BLaER1 treated with 17β-estradiol and CSF1 and Interleukin-3, amounts not matched to agents 10 nM and 100 nM (cell line): ENCODE data around the gene CD164L2.

Source experiments
- H3K27ac ChIP-seq, 11 experiments: shearing (Covaris generic); formaldehyde crosslinking; 2 replicates each; pipeline ENCODE4 v1.8.1; 2022
- H3K27me3 ChIP-seq, 11 experiments: shearing (Covaris generic); formaldehyde crosslinking; 2 replicates each; pipeline ENCODE4 v1.8.1; 2022
- H3K36me3 ChIP-seq, 11 experiments: shearing (Covaris generic); formaldehyde crosslinking; 2 replicates each; pipeline ENCODE4 v1.8.1; 2022
- H3K4me1 ChIP-seq, 10 experiments: shearing (Covaris generic); formaldehyde crosslinking; 2 replicates each; pipeline ENCODE4 v1.8.1; 2022
- H3K4me2 ChIP-seq, 11 experiments: shearing (Covaris generic); formaldehyde crosslinking; 2 replicates each; pipeline ENCODE4 v1.8.1; 2022
- H3K4me3 ChIP-seq, 10 experiments: shearing (Covaris generic); formaldehyde crosslinking; 2 replicates each; pipeline ENCODE4 v1.8.1; 2022
- H3K9ac ChIP-seq, 11 experiments: shearing (Covaris generic); formaldehyde crosslinking; 2 replicates each; pipeline ENCODE4 v1.8.1; 2022
- H3K9me3 ChIP-seq, 11 experiments: shearing (Covaris generic); formaldehyde crosslinking; replicated peaks in 1 of 11; 2 replicates each; pipeline ENCODE4 v1.8.1; 2022
- H4K20me1 ChIP-seq, 11 experiments: shearing (Covaris generic); formaldehyde crosslinking; 2 replicates each; pipeline ENCODE4 v1.8.1; 2022
- Cebpa-rat ChIP-seq, 11 experiments: shearing (Covaris generic); IDR thresholded peaks; 2 replicates each; pipeline ENCODE4 v1.8.1; 2022

CD164L2 gene

GRCh38 chr1:27330786-27331185 lies 52.3 kb downstream of the CD164L2 start:
- Histone ChIP-seq H3K27me3 (no peaks in the 10 kb centered on the region), H3K4me3 (no peak overlapping the region), H4K20me1 (peaks cover 11 to 72% (median 40%) of the 10 kb centered on the region in 11 experiments; a peak in 18 of 22 replicates), H3K4me2 (peak overlapping the region in 1 of 11 experiments; percentile 72; a peak in 1 of 22 replicates), H3K4me1 (peaks cover 7 to 59% (median 36%) of the 10 kb centered on the region in 10 experiments; a peak in 17 of 20 replicates), H3K9ac (peak overlapping the region in 5 of 11 experiments; percentile 2 to 38 (median 26); a peak in 4 of 22 replicates), H3K9me3 (no peaks in the 10 kb centered on the region), H3K27ac (peak overlapping the region in 2 of 11 experiments; percentile 14 to 30; a peak in 3 of 22 replicates), H3K36me3 (peaks cover 67 to 100% (median 96%) of the 10 kb centered on the region in 11 experiments)
- no peak for TF ChIP-seq Cebpa-rat (IDR thresholded peaks at IDR 0.05)
